GM12878 (cell line): ENCODE results near the gene ADGRV1.

ENCODE experiments used
- CEBPB ChIP-seq, 2 experiments: fragments of 150-350 bp in 1 of 2; IDR thresholded peaks; 2 replicates each; pipeline ENCODE4 v1.6.1; 2012 to 2014; ENCODE audit warnings: low read depth in 2 of 2, low read length in 2 of 2, borderline replicate concordance in 1 of 2, inconsistent platforms in 1 of 2
- CREB1 ChIP-seq: IDR thresholded peaks from 2 replicates; pipeline ENCODE4 v1.6.1; 2012; ENCODE audit warnings: low read depth, mild to moderate bottlenecking, inconsistent platforms
- CTCF ChIP-seq, 3 experiments: IDR thresholded peaks in 2 of 3; conservative IDR thresholded peaks in 1 of 3; 2 replicates each; pipeline ENCODE4 v1.5.1; 2011; ENCODE audit warnings: low read depth in 3 of 3, low read length in 3 of 3, mild to moderate bottlenecking in 3 of 3, control low read depth in 2 of 3, moderate library complexity in 2 of 3, inconsistent platforms in 1 of 3, mixed read lengths in 1 of 3; ENCODE audit not compliant: control insufficient read depth in 2 of 3, insufficient read depth in 1 of 3; ENCODE audit errors: extremely low read depth in 1 of 3
- CUX1 ChIP-seq: IDR thresholded peaks from 2 replicates; pipeline ENCODE4 v1.6.1; 2012; ENCODE audit warnings: improper control_type of control experiment, low read depth, low read length; ENCODE audit not compliant: insufficient replicate concordance
- EZH2 ChIP-seq: IDR thresholded peaks from 2 replicates; pipeline ENCODE4 v1.6.1; 2012; ENCODE audit warnings: low read depth, mild to moderate bottlenecking, control low read depth, inconsistent platforms, low read length, borderline replicate concordance; ENCODE audit not compliant: control insufficient read depth
- KAT2A ChIP-seq: conservative IDR thresholded peaks from 2 replicates; pipeline ENCODE4 v1.6.1; 2011; ENCODE audit warnings: low read depth, low read length; ENCODE audit not compliant: control insufficient read depth
- POLR2A ChIP-seq: IDR thresholded peaks from 2 replicates; pipeline ENCODE4 v1.6.1; 2011; ENCODE audit warnings: low read depth, mild to moderate bottlenecking, low read length
- POLR2AphosphoS5 ChIP-seq: IDR thresholded peaks from 2 replicates; pipeline ENCODE4 v1.6.1; 2011; ENCODE audit warnings: mild to moderate bottlenecking, low read length, inconsistent platforms
- SIN3A ChIP-seq: IDR thresholded peaks from 2 replicates; pipeline ENCODE4 v1.6.1; 2012; ENCODE audit warnings: low read depth, low read length, improper control_type of control experiment
- SP1 ChIP-seq: IDR thresholded peaks from one replicate; pipeline ENCODE4 v1.6.1; 2011; ENCODE audit warnings: low read depth, low read length
- STAT1 ChIP-seq: fragments of 450-650 bp; conservative IDR thresholded peaks from 2 replicates; pipeline ENCODE4 v1.6.1; 2014; ENCODE audit warnings: antibody characterized with exemption, mild to moderate bottlenecking
- TARDBP ChIP-seq: IDR thresholded peaks from 2 replicates; pipeline ENCODE4 v1.6.1; 2016; ENCODE audit warnings: borderline replicate concordance
- TF ChIP-seq, protein P1 (sequence below): fragments of 450-650 bp; formaldehyde crosslinking; IDR thresholded peaks from 2 replicates; pipeline ENCODE4 v1.4.0; 2020; ENCODE audit warnings: mild to moderate bottlenecking, moderate library complexity

DNA sequence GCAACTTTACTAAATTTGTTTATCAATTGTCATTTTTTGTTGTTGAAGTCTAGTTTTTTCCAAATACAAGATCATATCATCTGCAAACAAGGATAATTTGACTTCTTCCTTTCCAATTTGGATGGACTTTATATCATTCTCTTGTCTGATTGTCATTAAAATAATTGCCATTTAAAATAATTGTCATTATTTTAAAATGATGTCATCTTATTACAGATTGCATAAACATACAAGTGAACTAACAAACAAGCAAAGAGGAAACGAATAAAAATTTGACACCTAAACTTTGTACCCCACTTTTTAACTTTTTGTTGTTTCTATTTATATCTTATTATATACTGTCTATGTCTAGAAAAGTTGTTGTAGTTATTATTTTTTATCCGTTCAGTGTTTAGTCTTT lies 275.2 kb downstream of the ADGRV1 start:
- TF ChIP-seq EZH2 (no peak), POLR2AphosphoS5 (no peak), CREB1 (no peak), POLR2A (no peak), CTCF (IDR thresholded peaks at IDR 0.05 in 2 of 3, conservative IDR thresholded peaks at IDR 0.05 in 1 of 3; ENCODE audit: control insufficient read depth in 2 of 3, extremely low read depth in 1 of 3, insufficient read depth in 1 of 3, low read depth in 3 of 3, low read length in 3 of 3) (no peak), KAT2A (no peak), SIN3A (no peak), CUX1 (no peak), CEBPB (IDR thresholded peaks at IDR 0.05; ENCODE audit: borderline replicate concordance in 1 of 2, low read depth in 2 of 2, low read length in 2 of 2) (no peak), SP1 (no peak), STAT1 (no peak), TARDBP (no peak)
- TF ChIP-seq, protein P1, sequence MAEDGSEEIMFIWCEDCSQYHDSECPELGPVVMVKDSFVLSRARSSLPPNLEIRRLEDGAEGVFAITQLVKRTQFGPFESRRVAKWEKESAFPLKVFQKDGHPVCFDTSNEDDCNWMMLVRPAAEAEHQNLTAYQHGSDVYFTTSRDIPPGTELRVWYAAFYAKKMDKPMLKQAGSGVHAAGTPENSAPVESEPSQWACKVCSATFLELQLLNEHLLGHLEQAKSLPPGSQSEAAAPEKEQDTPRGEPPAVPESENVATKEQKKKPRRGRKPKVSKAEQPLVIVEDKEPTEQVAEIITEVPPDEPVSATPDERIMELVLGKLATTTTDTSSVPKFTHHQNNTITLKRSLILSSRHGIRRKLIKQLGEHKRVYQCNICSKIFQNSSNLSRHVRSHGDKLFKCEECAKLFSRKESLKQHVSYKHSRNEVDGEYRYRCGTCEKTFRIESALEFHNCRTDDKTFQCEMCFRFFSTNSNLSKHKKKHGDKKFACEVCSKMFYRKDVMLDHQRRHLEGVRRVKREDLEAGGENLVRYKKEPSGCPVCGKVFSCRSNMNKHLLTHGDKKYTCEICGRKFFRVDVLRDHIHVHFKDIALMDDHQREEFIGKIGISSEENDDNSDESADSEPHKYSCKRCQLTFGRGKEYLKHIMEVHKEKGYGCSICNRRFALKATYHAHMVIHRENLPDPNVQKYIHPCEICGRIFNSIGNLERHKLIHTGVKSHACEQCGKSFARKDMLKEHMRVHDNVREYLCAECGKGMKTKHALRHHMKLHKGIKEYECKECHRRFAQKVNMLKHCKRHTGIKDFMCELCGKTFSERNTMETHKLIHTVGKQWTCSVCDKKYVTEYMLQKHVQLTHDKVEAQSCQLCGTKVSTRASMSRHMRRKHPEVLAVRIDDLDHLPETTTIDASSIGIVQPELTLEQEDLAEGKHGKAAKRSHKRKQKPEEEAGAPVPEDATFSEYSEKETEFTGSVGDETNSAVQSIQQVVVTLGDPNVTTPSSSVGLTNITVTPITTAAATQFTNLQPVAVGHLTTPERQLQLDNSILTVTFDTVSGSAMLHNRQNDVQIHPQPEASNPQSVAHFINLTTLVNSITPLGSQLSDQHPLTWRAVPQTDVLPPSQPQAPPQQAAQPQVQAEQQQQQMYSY (CRISPR knock-in tag), result no peak
